SIG-M5 (cell line): ENCODE measurements around the gene HNRNPA1.
"Not testable (repeated sequence)": the region's sequence is repeated elsewhere in the genome, so short reads cannot be mapped to it uniquely, and the experiment has no call there.

Experiments
- DNase-seq: peaks from one replicate; lab custom pipeline; 2025; lab: John Stamatoyannopoulos, UW

HNRNPA1 gene

DNA sequence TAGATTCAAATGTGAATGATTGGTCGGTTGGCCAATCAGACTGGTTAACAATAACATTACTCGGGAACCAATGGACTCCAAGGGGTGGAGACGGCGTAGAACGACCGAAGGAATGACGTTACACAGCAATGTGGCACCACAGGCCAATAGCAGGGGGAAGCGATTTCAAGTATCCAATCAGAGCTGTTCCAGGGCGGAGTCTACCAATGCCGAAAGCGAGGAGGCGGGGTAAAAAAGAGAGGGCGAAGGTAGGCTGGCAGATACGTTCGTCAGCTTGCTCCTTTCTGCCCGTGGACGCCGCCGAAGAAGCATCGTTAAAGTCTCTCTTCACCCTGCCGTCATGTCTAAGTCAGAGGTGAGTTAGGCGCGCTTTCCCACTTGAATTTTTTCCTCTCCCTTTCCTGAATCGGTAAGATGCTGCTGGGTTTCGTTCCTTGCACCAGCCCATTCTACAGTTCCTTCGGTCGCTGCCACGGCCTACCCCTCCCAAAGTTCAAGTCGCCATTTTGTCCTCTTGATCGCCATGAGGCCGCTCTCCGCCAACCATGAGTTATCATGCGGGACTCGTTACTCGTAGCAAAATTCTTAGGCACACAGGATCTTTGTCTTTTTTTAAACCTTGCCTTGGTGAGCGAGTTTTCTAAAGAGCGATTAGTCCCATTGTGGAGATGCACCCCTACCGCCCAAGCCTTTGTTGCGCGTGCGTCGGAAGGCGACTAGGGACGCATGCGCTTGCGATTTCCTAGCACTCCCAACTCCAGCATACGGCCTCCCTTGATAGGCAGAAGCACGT lies at the start of gene HNRNPA1:
Gene HNRNPA1, plus strand, starts transcription at position 259 of the 793 bp plus-strand sequence. Its CDS starts 82 bp downstream, at position 341.
- DNase-seq = peak; percentile 100

DNA sequence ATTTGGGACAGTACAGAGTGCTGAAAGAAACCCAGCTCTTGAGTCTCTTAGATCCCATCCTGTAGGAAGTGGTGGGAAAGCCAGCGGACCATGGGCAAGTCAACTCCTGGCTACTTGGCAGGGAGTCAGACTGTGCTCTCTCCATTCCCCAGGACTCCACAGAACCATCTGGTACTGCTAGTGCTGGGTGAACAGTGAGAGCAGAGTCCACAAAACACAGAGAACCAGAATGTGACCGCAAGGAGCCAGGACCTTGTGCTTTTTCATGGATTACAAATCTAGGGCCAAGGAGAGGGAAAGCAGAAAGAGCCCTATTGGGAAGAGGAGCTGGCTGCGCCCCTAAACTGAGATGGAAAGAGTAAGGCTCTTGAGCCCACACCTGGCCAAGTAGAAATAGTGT lies 49.3 kb upstream of the HNRNPA1 start:
- not testable (repeated sequence) for DNase-seq

DNA sequence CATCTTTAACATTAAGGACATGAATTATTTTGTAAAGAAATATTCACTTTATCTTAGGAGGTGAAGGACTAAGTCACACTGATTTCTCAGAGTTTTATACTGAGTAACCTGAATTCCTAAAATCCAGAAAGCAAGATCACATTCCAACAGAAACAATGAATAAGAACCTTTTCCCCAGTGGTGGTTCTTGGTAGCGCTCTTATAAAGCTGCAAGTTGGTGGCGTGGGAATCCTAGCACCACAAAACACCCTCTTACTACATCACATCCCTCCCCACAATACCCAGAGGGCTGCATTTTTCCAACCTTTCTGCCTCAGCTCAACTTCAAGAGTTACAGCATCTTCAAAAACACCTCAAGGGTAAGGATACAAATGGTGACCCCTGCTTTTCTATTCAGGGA lies 47.7 kb upstream of the HNRNPA1 start:
- no peak for DNase-seq

DNA sequence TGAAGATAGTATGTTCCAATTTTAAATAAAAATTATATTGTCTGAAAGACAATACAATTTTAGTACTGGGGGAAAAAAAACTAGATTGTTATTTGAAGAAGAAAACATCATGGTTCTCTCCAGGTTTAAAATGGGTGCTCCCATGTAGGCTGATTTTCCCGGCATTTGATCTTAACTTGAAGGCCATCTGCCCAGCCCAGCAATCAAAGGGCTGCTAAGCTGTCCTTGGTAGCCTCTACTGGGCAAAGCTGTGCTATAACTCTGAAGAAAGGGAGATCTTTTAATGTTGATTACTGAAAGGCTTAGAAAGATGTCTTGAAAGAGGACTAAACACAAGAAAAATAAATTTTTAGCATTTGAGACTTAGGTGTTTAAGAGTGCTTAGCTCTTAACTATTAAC lies 42.0 kb upstream of the HNRNPA1 start:
- DNase-seq = no peak

DNA sequence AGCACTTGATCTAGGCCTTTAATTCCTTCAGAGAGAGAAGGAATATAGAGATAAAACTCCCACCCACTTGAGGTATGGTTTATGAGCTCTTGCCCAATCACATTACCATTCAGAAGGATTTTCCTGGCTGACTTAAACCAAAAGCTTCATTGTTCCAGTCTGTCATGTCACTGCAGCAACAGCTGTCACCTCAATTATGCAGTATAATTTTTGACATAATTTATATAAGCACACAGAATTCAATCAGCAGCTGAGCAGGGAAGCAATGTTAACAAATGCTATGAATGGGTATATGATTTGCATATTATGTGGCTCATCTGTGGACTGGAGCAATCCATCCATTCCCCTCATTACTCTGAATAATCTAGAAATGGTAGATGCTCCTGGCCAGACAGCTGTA lies 40.9 kb upstream of the HNRNPA1 start:
- no peak for DNase-seq

DNA sequence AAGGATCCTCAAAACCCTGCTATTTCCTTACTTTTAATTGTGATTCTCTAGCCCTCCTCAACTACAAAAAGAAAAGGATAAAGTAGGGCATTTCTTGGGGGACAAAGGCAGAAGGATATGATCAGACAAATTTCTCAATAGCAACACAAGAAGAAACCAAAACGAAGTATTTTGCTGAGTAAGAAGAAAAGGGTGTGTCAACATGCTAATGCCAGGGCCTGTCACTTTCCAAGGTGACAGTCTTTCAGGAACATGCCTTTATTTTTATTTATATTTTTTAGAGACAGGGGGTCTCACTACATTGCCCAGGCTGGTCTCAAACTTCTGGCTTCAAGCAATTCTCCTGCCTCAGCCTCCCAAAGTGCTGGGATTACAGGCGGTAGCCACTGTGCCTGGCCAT lies 40.4 kb upstream of the HNRNPA1 start:
- DNase-seq = no peak

DNA sequence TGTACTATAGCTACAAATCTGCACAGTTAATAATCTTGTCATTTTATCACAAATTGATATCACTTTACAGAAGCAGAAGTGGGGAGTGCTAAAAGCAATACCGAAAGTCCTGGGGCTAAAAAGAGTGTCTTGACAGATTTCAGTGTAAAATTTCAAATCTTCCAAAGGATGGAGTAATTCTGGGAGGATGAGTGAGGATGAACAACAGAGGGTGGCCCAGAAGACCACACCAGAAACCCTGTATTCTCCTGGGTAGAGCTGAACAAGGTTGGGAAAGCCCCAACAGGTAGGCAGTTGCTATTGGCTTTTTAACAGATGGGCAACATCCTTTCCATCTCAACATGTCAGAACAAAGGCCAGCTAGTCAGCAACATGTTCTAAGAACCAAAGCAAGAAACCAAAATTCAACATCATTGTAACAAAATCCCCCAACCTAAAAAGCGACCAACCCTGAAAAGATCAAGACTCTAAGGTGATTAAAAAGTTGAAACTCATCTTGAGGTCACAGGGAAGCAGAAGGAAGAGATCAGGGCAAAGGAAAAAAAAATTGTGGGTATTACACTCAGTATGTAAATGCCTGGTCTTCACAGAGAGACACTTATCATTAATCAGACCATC lies 39.4 kb upstream of the HNRNPA1 start:
- no peak for DNase-seq

DNA sequence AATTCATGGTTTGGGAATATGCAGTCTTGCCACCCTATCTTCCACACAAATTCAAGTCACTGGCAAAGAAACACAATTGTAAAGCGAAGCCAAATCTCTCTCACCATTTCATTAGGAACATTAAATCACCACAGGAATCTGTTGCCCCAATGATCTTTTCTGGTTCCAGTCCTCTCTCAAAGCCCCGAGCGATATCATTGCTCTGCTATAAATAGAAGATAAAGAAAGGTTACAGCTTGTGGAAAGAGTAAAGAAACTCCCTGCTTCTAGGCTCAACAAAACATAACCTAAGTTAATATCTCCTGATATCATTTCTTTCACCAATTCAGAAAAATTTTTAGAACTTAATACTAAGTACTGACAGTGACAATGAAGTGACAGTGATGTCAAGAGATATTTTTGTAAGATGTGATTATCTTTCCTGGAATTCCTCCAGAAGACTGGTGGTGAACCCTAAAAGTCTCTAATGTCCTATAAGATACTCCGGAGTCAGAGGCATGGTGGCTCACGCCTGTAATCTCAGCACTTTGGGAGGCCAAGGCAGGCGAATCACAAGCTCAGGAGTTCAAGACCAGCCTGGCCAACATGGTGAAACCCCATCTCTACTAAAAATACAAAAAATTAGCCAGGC lies 34.4 kb upstream of the HNRNPA1 start:
- DNase-seq = no peak

DNA sequence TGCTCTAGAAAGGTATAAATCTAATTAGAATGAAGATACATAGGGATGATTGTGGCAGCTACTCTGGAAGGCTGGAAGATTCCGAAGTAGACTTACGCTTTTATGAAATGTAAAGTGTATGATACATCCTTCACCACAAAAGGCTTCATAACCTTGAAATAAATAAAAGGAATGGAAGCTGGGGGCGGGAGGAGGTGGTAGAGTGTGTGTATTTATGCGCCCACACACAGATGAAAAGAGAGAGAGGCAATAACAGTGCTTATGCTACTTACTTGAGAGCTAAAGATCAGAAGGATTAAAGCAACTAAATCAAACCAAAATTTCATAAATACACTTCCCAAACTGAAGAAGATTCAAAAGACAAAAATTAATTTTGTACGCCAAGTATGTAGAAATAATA lies 31.0 kb upstream of the HNRNPA1 start:
- DNase-seq = no peak

DNA sequence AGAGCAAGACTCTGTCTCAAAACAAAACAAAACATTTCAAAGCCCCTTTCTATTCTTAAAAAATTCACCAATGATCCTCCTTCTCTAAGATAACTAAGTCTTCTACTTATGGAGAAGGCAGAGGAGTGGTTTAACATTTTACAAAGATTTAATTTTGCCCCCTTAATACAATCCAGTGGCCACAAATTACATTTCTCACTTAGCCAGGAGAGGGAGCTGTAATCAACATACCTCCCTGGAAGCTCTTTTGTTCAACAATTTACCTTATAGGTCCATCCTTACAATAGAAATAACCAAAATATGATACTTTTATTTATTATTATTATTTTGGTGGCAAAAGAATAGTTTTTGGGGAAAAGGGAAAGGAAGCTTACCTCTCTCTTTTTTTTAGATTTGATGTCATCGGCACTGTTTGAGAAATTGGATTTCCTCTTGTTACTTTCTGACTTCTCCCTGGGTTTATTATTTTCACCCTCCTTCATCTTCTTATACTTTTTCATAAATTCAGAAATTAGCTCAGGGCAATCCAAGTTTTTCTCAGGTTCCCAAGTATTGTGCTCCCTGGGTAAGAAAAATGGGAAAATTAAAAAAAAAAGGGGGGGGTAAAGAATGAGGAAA lies 28.8 kb upstream of the HNRNPA1 start:
- no peak for DNase-seq

DNA sequence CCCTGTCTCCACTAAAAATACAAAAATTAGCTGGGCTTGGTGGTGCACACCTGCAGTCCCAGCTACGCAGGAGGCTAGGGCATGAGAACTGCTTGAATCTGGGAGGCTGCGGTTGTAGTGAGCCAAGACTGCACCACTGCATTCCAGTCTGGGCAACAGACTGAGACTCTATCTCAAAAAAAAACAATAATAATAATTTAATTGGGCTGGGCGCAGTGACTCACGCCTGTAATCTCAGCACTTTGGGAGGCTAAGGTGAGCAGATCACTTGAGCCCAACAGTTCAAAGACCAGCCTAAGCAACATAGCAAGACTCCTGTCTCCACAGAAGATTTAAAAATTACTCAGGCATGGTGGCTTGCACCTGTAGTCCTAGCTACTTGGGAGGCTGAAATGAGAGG lies 27.3 kb upstream of the HNRNPA1 start:
- DNase-seq = no peak

DNA sequence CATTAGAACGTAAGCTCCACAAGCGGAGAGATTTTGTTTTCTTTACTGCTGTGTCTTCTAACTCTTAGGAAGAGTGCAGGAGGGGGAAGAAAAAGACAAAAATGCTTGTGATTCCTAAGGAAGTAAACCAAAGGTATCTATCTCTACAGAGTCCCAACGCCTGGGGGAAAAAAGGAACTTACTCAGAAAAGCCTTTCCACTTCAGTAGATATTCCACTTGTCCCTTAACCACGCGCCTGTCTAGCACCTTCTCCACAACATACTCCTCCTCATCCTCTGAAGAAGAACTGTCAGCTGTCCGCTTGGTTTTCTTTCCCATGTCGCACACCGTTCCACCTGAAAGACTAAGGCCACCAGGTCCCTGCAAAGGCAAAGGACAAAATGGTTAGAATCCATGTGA lies 23.2 kb upstream of the HNRNPA1 start:
- no peak for DNase-seq

DNA sequence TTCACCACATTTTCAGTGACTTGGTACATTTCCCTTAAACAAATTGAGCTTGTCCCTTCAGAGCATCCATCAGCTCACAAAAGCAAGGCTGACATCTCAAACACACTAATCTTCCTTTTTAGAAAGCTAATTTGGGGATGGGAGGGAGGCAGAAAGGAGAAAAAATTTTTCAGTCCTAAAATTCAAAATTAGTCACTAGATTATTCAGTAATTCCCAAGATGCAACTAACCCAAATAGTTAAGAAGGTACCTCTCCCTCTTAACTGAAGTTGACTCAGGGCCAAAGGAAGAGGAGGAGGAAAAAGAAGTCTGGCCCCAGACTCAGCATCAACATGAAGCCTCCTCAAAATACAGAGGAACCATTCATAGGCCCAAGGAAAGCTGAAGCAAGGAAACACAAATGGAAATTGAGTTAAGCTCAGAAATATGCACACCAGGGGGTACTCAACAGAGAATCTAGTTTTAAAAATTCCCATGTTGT lies 22.3 kb upstream of the HNRNPA1 start:
- no peak for DNase-seq

DNA sequence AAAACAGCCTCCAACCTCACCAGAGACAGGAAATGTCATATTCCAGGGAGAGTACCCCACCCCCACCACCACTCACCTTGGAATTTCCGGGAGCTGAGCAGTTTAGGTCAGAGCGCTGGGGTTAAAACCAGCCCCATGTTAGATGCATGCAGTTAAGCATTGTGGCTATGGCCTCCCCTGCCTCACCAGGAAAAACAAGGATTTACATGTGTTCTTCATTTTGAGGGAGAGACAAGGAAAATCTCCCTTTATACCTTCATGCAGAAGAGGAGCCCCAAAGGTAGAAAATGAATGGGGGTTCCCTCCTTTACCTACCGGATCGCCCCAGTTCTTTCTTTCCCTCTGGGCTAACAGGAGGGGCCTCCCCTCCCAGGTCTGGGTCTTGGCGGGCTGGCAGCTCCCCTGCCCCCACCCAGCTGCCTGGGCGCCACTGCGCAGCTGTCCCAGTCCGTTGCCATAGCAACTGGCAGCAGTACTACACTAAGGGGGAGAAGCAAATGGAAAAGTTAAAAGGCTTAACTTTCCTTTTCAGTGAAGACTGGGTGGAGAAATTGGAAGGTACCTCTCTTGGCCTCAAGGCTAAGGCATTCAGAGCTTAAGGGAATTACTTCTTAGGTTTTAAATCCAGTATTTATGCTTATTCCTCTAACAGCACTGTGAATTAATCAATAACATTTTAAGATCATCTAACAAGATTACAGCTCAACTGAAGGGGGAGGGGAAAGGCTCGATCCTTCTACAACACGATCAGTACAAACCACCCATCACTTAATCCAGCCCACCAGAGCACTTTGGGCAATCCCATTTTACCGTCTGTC lies 21.1 kb upstream of the HNRNPA1 start:
- no peak for DNase-seq

DNA sequence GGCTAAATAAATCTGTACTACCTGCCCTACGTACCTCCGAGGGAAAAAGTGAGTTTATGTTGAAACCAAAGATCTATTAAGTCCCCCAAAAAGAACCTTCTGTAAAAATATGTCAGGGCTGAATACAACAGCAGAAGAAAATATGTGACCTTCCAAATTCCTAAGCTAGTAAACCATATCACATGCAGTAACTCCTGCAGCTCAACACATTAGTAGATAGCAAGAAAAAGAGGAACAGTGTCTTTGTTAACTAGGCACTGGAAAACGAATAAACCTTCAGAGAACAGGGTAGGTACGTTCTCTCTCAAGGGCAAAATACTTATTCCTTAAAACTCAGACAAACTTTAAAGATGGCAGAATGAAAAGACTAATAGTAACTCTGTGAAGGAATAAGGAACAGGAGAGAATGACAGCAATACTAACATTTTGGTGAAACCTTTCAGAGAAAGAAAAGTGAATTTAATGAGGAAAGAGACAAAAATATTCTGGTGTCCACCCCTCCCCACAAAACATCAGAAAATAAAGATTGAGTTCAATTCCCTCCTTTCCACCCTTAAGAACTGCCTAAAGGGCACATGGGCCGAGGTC lies 18.6 kb upstream of the HNRNPA1 start:
- no peak for DNase-seq

DNA sequence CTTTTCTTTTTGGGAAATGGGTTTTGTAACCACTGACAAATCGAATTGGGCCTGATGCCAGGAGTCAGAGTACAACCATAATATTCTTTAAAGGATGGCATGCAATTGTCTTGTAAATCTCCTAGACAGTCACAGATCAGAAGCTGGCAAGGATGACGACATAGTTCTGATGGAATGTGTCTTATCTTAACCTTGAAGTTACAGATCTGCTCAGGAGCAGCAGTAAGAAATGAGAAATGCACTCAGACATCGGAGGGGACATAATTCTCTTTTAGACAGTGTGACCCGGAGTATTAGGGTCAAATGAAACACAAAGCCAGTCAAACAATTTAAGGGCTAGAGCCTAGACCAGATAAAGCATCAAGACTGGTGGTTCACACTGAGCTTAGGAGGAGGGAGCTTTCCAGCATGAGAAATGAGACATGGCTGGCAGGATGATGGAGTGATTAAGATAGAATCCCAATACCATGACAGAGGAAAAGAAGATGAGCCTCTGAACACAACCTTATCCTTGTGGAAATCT lies 18.1 kb upstream of the HNRNPA1 start:
- DNase-seq = no peak

DNA sequence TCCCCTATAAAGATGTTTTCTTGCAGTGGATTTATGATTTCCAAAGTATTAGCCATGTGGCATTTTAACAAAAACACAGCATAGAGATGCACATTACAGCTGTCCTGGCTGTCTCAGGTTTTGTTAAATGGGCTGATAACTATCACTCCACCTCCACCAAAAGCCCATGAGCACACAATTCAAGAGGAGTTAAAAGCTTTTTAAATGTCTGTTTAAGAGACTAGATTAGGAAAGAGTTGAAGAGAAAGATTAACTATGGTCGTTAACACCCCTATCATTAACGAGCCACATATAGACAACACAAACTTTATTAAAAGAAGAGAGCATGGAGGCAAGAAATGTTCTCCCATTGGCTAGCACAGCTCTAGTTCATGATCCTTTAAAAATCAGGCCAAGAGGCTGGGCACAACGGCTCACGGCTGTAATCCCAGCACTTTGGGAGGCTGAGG lies 15.1 kb upstream of the HNRNPA1 start:
- no peak for DNase-seq

DNA sequence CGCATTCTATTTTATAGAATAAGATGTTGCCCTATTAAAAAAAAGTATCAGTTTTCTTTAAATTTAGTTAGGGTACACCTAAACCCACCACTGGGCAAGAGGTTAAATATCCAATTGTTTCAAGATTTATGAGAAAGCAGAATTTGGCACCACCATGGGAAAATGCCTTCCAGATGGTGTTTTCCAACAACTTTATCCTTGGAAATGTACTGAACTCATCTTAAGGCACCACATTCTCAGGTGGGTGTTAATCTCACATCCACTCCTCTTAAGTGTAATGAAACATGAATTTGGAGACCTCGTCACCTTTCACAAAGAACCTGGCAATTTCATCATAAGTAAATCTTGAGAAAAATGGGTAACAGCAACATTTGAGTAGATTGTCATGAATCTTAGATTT lies 13.7 kb upstream of the HNRNPA1 start:
- DNase-seq = no peak

DNA sequence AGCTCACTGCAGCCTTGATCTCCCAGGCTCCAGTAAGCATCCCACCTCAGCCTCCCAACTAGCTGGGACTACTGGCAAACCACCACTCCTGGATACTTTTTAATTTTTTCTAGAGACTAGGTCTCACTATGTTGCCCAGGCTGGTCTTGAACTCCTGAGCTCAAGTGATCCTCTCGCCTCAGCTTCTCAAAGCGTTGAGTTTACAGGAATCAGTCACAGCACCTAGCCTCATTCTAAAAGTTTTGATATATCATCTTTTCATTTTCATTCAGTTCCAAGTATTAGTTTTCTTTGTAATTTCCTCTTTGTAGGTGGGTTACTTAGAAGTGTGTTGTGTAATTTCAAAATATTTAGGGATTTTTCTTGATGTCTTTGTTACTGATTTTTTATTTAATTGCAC lies 10.2 kb upstream of the HNRNPA1 start:
- no peak for DNase-seq

DNA sequence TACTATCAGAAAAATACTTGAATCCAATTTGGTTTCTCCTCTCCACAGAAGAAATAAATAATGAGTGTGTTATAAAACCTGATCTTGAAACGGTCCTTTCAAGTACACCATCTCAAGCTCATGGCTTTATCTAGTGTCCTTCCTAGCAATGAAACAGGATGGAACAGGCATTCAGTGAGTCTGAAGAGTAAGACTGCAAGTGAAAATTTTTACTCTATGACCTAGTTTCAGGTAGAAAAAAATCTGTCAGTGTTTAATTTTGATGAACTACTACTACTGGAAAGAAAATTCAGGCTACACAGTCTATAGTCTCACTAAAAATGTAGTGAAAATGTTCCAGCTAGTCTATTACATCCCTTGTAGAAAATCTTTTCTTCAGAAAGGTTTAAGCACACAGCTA lies 8.3 kb upstream of the HNRNPA1 start:
- no peak for DNase-seq

DNA sequence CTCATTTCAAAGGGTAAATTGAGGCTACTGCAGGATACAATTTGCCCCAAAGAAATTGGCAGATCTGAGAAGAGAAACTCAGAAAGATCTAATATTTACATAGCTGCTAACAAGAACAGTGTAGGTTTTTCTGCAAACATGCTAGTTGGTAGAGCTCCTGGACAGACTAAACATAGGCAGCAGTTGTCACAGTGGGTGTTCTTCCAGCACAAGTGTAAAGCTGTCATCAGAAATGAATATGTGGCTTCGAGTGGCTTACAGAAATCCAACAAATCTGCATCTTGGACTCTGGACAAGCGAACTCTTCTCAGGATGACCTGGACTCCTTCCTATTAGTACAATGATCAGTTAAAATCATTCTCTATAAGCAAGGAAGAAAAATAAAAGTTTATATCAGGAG lies 6.5 kb upstream of the HNRNPA1 start:
- no peak for DNase-seq
